Duodenal mucosa (tissue), 2 donors: ENCODE measurements around the gene FBLN2.

Experiments
- H3K27ac ChIP-seq: one replicate; pipeline ENCODE4 v1.7.0; 2013; ENCODE audit warnings: low read depth, low read length
- H3K27me3 ChIP-seq, 2 donors: one replicate each; pipeline ENCODE4 v1.7.0; 2013; ENCODE audit warnings: low read length in 2 of 2, control low read depth in 1 of 2; ENCODE audit not compliant: insufficient read depth in 2 of 2, control insufficient read depth in 1 of 2
- H3K36me3 ChIP-seq, 2 donors: one replicate each; pipeline ENCODE4 v1.7.0; 2013; ENCODE audit warnings: low read length in 2 of 2, control low read depth in 1 of 2; ENCODE audit not compliant: insufficient read depth in 2 of 2, control insufficient read depth in 1 of 2
- H3K4me1 ChIP-seq, 2 donors: one replicate each; pipeline ENCODE4 v1.7.0; 2013; ENCODE audit warnings: low read length in 2 of 2, control low read depth in 1 of 2; ENCODE audit not compliant: insufficient read depth in 2 of 2, control insufficient read depth in 1 of 2
- H3K4me3 ChIP-seq, 2 donors: one replicate each; pipeline ENCODE4 v1.7.0; 2013; ENCODE audit warnings: low read length in 2 of 2, low read depth in 1 of 2
- H3K9ac ChIP-seq, 2 donors: one replicate each; pipeline ENCODE4 v1.7.0; 2013; ENCODE audit warnings: low read length in 2 of 2, low read depth in 1 of 2
- H3K9me3 ChIP-seq, 2 donors: one replicate each; pipeline ENCODE4 v1.7.0; 2013; ENCODE audit warnings: low read length in 2 of 2, control low read depth in 1 of 2; ENCODE audit not compliant: control insufficient read depth in 1 of 2

Gene FBLN2

GRCh38 chr3:13547591-13548371, 1.1 kb upstream of the FBLN2 start:
- no peak overlapping the region for H3K27ac ChIP-seq

GRCh38 chr3:13549623-13550422, 898 bp downstream of the FBLN2 start:
- H3K4me1 ChIP-seq = no peaks in the 10 kb centered on the region
- H3K4me3 ChIP-seq = no peak overlapping the region
- H3K9ac ChIP-seq = no peak overlapping the region
- H3K9me3 ChIP-seq = no peaks in the 10 kb centered on the region
- H3K27me3 ChIP-seq = peaks cover 11 to 25% of the 10 kb centered on the region in 2 donors
- no peak overlapping the region for H3K27ac ChIP-seq
- H3K36me3 ChIP-seq = no peaks in the 10 kb centered on the region

More at GRCh38 chr3:13547591-13548371, 1.1 kb upstream of the FBLN2 start:
- Histone ChIP-seq H3K9ac (no peak overlapping the region), H3K4me1 (no peaks in the 10 kb centered on the region), H3K4me3 (no peak overlapping the region), H3K9me3 (no peaks in the 10 kb centered on the region), H3K27me3 (peaks cover 11 to 25% of the 10 kb centered on the region in 2 donors), H3K36me3 (no peaks in the 10 kb centered on the region)

DNA sequence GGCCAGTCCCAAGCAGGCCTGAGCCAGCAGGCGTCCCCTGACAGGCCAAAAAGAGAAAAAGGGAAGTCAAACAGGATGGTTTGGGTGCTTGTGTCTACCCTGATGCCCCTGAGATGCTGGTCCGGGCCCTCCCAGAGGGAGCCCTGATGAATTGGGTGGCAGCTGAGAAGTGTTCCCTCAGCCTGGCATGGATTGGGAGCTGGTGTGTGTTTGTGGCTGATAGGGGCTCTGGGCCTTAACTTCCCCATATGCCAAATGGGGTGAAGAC, 1.4 kb downstream of the FBLN2 start:
- Histone ChIP-seq H3K27me3 (peaks cover 11 to 23% of the 10 kb centered on the region in 2 donors), H3K4me3 (no peak overlapping the region), H3K9ac (no peak overlapping the region), H3K36me3 (no peaks in the 10 kb centered on the region), H3K4me1 (no peaks in the 10 kb centered on the region), H3K9me3 (no peaks in the 10 kb centered on the region), H3K27ac (no peak overlapping the region)

DNA sequence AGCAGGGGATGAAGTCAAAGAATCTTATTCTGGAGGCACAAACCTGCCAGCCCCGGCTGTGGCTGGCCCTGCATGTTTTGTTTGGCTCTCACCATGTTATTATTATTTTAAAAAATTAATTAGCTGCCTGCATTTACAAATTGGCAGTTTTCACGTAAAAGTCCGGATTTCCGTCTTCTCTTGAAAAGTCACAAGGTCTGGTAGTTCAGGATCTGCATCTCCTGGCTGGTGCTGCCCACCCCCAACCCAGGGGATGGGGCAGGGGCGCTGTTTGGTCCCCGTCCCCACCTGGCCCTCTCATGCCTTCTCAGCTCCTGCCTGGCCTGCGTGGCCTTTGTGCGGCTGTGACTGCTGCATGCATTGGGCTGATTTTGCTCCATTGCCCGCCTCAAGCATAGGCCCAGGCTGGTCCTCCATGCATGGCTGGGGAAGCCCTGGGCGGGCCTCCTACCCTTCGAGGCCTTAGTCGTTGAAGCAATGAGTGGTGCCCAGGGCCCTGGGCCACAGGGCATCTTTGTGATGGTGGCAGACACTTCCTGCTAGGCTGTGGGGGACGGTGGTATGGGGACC, 2.0 kb downstream of the FBLN2 start:
- Histone ChIP-seq H3K4me3 (no peak overlapping the region), H3K27ac (no peak overlapping the region), H3K9ac (no peak overlapping the region)

GRCh38 chr3:13552857-13553652, 4.1 kb downstream of the FBLN2 start:
- Histone ChIP-seq H3K9ac (no peak overlapping the region), H3K4me3 (no peak overlapping the region), H3K4me1 (no peaks in the 10 kb centered on the region)

More for the DNA sequence above, 2.0 kb downstream of the FBLN2 start:
- H3K9me3 ChIP-seq = no peaks in the 10 kb centered on the region
- H3K27me3 ChIP-seq = peaks cover 11 to 23% of the 10 kb centered on the region in 2 donors
- H3K4me1 ChIP-seq = no peaks in the 10 kb centered on the region
- H3K36me3 ChIP-seq = no peaks in the 10 kb centered on the region

GRCh38 chr3:13553686-13554085, 4.8 kb downstream of the FBLN2 start:
- no peak overlapping the region for H3K9ac ChIP-seq
- H3K27me3 ChIP-seq = peaks cover under 1 to 10% of the 10 kb centered on the region in 2 donors
- no peaks in the 10 kb centered on the region for H3K9me3 ChIP-seq
- no peaks in the 10 kb centered on the region for H3K36me3 ChIP-seq
- no peaks in the 10 kb centered on the region for H3K4me1 ChIP-seq
- no peak overlapping the region for H3K27ac ChIP-seq
- H3K4me3 ChIP-seq = no peak overlapping the region

More at GRCh38 chr3:13552857-13553652, 4.1 kb downstream of the FBLN2 start:
- no peaks in the 10 kb centered on the region for H3K9me3 ChIP-seq
- no peaks in the 10 kb centered on the region for H3K36me3 ChIP-seq
- H3K27ac ChIP-seq = no peak overlapping the region
- peaks cover 7 to 15% of the 10 kb centered on the region in 2 donors for H3K27me3 ChIP-seq

DNA sequence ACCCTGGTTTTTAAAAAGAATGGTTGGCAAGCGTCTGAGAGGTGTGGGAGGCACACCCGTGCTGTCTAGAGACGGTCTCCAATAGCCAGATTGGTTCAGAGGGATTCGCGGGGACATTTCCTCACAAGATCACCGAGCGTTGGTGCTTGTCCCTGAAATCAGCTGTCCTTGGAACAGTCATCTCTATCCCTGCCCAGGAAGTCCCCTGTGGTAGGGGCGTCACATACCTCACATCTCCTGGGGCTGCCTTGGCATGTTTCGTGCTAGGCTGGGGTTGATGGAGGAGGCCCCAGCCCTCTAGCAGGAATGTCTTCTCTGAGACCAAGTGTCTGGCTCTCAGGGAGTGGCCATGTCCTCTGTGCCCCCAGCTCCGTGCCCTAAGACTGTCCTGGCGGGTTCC, 6.8 kb downstream of the FBLN2 start:
- H3K36me3 ChIP-seq = no peaks in the 10 kb centered on the region
- H3K27ac ChIP-seq = no peak overlapping the region
- no peaks in the 10 kb centered on the region for H3K27me3 ChIP-seq
- H3K9me3 ChIP-seq = no peaks in the 10 kb centered on the region
- no peaks in the 10 kb centered on the region for H3K4me1 ChIP-seq
- no peak overlapping the region for H3K9ac ChIP-seq
- no peak overlapping the region for H3K4me3 ChIP-seq

DNA sequence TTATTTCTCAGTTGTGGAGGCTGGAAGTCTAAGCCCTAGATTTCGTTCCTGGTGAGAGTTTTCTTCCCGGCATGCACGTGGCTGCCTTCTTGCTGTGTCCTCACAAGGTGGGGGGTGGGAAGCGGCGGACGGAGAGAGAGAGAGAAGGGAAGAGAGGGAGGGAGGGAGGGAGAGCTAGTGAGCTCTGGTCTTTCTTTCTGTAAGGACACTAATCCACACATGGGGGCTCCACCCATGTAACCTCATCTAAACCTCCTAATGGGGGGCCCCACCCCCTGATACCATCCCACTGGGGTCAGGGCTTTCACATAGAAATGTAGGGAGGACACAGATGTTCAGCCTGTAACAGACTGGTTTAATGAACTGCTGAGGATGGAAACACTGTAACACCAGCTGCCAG, 7.3 kb downstream of the FBLN2 start:
- no peak overlapping the region for H3K4me3 ChIP-seq
- no peak overlapping the region for H3K9ac ChIP-seq
- H3K9me3 ChIP-seq = no peaks in the 10 kb centered on the region
- H3K27me3 ChIP-seq = no peaks in the 10 kb centered on the region
- no peaks in the 10 kb centered on the region for H3K36me3 ChIP-seq
- H3K27ac ChIP-seq = no peak overlapping the region
- no peaks in the 10 kb centered on the region for H3K4me1 ChIP-seq

DNA sequence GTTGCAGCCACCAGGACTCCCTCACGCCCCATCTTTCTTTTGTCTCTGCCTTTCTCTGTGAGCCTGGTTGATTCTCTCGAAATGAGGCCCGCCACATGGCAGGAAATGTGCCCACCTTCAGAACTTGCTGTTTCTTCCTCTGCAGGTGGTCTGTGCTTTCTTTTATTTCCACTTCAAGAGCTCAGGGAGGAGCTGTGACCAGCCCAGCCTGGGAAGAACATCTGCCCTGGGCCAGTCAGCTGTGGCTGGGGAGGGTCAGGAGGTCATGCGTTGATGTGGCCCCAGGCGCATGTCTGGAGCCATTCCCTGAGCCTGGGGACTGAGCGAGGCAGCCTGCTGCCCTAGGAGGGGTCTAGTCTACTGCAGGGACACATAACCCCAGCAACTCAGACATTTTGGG, 8.0 kb downstream of the FBLN2 start:
- Histone ChIP-seq H3K4me1 (no peaks in the 10 kb centered on the region), H3K27ac (no peak overlapping the region)

More for the DNA sequence above, 8.0 kb downstream of the FBLN2 start:
- H3K9ac ChIP-seq = no peak overlapping the region
- H3K4me3 ChIP-seq = no peak overlapping the region
- no peaks in the 10 kb centered on the region for H3K9me3 ChIP-seq
- H3K36me3 ChIP-seq = no peaks in the 10 kb centered on the region
- peaks cover 0 to 4% of the 10 kb centered on the region in 2 donors for H3K27me3 ChIP-seq
